GM12892 (cell line): ENCODE data around the gene FBXL5.

Experiments used
- POLR2AphosphoS5 ChIP-seq: IDR thresholded peaks from 2 replicates; pipeline ENCODE4 v1.6.1; 2011; ENCODE audit warnings: low read depth, low read length, control low read depth
- TAF1 ChIP-seq: IDR thresholded peaks from 2 replicates; pipeline ENCODE4 v1.6.1; 2011; ENCODE audit warnings: low read depth, mild to moderate bottlenecking, control low read depth, low read length, borderline replicate concordance

GRCh38 chr4:15695240-15695699 is 40.1 kb upstream of the FBXL5 start:
- no peak for TF ChIP-seq POLR2AphosphoS5
- no peak for TF ChIP-seq TAF1
